SK-N-MC (cell line): ENCODE data around the gene OCRL.

Source experiments
- EZH2 ChIP-seq: fragments of 200-600 bp; sonication (generic); IDR thresholded peaks from one replicate; pipeline ENCODE4 v1.6.1; 2017; ENCODE audit warnings: antibody characterized with exemption
- FOXP2 ChIP-seq: optimal IDR thresholded peaks from 2 replicates; pipeline ENCODE3; 2011; ENCODE audit warnings: mild to moderate bottlenecking, moderate library complexity; ENCODE audit not compliant: insufficient read depth; ENCODE audit errors: extremely low read length, control extremely low read depth
- POLR2AphosphoS5 ChIP-seq: IDR thresholded peaks from 2 replicates; pipeline ENCODE4 v1.6.1; 2012; ENCODE audit warnings: mild to moderate bottlenecking, low read depth, low read length, borderline replicate concordance

DNA sequence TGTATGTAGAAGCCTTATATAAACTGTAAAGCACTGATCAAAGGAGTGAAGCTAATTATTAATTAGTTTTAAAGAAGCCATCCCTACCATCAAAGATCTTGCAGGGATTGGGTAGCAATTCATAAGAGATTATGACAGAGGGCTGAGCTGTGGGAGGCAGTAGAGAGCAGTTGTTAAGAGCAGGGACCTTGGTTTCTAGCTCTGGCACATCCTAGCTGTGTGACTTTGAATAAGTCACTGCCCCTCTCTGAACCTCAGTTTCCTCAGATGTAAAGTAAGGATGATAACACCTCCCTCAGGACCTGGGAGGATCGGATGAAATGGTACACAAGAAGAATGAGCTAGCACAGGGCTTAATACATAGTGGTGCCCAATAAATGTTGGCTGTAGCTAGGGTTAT, 69.3 kb downstream of the OCRL start:
- TF ChIP-seq POLR2AphosphoS5 (no peak), EZH2 (no peak), FOXP2 (no peak)
